GM18868 (cell line): Measurements from ENCODE around the gene TUBGCP2.
"Not testable (repeated sequence)": the region's sequence is repeated elsewhere in the genome, so short reads cannot be mapped to it uniquely, and the experiment has no call there.

Experiments
- ATAC-seq: cut with Tn5 transposase; IDR thresholded peaks from one replicate; pipeline ENCODE4 v1.9.1; 2021; ENCODE audit warnings: mild to moderate bottlenecking, moderate library complexity; ENCODE audit not compliant: unreplicated experiment

TUBGCP2 gene

GRCh38 chr10:133235265-133235855 is 73.3 kb downstream of the TUBGCP2 start:
- ATAC-seq = no peak

GRCh38 chr10:133234796-133235195 is 73.9 kb downstream of the TUBGCP2 start:
- not testable (repeated sequence) for ATAC-seq

DNA sequence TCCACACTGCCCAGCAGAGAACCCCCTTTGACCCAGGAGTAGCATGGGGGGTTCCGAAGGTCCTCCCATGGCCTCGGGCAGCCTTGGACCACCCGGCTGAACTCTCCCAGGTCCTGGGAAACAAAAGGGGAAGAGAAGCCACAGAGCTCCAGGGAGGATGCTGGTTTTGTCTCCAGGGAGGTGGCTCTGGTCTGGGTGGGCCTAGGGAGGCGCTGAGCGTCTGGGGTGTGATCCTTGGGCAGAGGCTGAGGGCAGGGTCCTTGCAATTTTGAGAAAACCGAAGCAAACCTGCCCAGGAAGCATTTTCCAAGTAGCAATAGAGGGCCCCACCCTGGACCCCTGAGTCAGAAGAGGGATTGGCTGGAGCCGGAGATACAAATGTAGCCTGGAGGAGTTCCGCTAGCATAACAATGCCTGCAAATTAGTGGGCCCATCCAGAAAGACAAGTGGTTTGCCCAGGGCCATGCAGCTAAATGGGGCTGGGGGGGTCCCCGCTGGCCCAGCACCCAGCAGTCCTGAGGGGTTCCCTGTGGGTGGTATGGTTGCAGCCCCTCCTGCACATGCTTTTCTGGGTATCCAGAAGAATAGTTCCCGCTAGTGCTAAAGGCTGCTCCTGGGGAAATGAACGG is 76.6 kb downstream of the TUBGCP2 start:
- ATAC-seq = no peak

GRCh38 chr10:133231244-133231945 is 77.3 kb downstream of the TUBGCP2 start:
- no peak for ATAC-seq

DNA sequence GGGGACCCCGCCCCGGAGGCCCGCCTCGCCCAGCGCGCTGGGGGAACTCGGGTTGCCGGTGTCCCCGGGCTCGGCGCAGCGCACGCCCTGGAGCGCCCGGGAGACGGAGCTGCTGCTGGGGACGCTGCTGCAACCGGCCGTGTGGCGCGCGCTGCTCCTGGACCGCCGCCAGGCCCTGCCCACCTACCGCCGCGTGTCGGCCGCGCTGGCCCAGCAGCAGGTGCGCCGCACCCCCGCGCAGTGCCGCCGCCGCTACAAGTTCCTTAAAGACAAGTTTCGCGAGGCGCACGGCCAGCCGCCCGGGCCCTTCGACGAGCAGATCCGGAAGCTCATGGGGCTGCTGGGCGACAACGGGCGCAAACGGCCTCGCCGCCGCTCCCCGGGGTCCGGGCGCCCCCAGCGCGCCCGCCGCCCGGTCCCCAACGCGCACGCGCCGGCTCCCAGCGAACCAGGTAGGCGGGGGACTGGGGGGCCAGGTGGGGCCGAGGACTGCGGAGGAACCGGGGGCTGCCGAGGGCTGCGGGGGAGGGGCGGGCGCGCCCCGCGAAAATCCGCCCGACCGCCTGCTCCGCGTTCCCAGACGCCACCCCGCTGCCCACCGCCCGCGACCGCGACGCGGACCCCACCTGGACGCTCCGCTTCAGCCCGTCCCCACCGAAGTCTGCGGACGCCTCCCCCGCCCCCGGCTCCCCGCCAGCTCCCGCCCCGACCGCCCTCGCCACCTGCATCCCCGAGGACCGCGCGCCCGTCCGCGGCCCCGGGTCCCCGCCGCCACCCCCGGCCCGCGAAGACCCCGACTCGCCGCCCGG is 78.1 kb downstream of the TUBGCP2 start:
- no peak for ATAC-seq

DNA sequence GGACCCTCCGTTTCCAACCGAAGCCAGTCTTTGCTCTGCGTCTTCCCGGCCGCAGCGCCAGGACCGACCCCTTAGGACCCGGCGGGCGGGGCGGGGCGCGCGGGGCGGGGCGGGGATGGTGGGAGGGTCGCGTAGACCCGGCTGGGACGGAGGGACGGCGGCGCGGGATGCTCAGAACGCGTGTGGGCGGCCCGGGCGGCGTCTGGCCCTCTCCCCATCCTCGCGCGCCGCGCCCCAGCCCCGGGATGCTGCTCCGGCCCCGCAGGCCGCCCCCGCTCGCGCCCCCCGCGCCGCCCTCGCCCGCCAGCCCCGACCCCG is 78.7 kb downstream of the TUBGCP2 start, which contains the start of gene UTF1:
Gene UTF1, plus strand, starts transcription at position 174 of the 318 bp plus-strand sequence. Its CDS starts 72 bp downstream, at position 246.
- ATAC-seq = no peak

- ATAC-seq = no peak
Observed at GRCh38 chr10:133229265-133230043, 79.2 kb downstream of the TUBGCP2 start.
